Activated naive CD4-positive, alpha-beta T cell (primary cell): ENCODE measurements around the gene CHIT1.
"Not testable (repeated sequence)": the region's sequence is repeated elsewhere in the genome, so short reads cannot be mapped to it uniquely, and the experiment has no call there.

ENCODE experiments used
- DNase-seq, 4 experiments: peaks; one replicate each; lab custom pipeline; 2025; lab: John Stamatoyannopoulos, UW

CHIT1 gene

GRCh38 chr1:203265541-203265940 lies 36.1 kb upstream of the CHIT1 start:
- no peak for DNase-seq

- DNase-seq = no peak
These were observed 34.6 kb upstream of the CHIT1 start for GRCh38 chr1:203264052-203264501.

- DNase-seq = no peak
These were observed 34.0 kb upstream of the CHIT1 start for GRCh38 chr1:203263496-203263895.

- DNase-seq = not testable (repeated sequence)
These were observed 27.2 kb upstream of the CHIT1 start for GRCh38 chr1:203256636-203257035.

- not testable (repeated sequence) for DNase-seq
These were observed 25.3 kb upstream of the CHIT1 start for GRCh38 chr1:203254782-203255181.

- DNase-seq = no peak
These were observed 23.2 kb upstream of the CHIT1 start for GRCh38 chr1:203252678-203253077.

GRCh38 chr1:203251466-203251865 lies 22.0 kb upstream of the CHIT1 start:
- no peak for DNase-seq

- DNase-seq = no peak
These were observed 21.4 kb upstream of the CHIT1 start for GRCh38 chr1:203250911-203251310.

- no peak for DNase-seq
These were observed 15.3 kb upstream of the CHIT1 start for GRCh38 chr1:203244776-203245175.

GRCh38 chr1:203241708-203242107 lies 12.2 kb upstream of the CHIT1 start:
- not testable (repeated sequence) for DNase-seq

- DNase-seq = no peak
These were observed 10.2 kb upstream of the CHIT1 start for GRCh38 chr1:203239526-203240305.

- DNase-seq = no peak
These were observed 9.6 kb upstream of the CHIT1 start for GRCh38 chr1:203239081-203239480.

- DNase-seq = no peak
These were observed 9.1 kb upstream of the CHIT1 start for GRCh38 chr1:203238535-203238934.

GRCh38 chr1:203234901-203235300 lies 5.4 kb upstream of the CHIT1 start:
- not testable (repeated sequence) for DNase-seq

GRCh38 chr1:203228670-203229069 lies 803 bp downstream of the CHIT1 start:
- no peak for DNase-seq

- DNase-seq = no peak
These were observed 1.9 kb downstream of the CHIT1 start for GRCh38 chr1:203227371-203228083.

GRCh38 chr1:203225071-203225470 lies 4.4 kb downstream of the CHIT1 start:
- DNase-seq = no peak

- no peak for DNase-seq
These were observed 6.3 kb downstream of the CHIT1 start for GRCh38 chr1:203223012-203223775.

GRCh38 chr1:203219934-203220333 lies 9.5 kb downstream of the CHIT1 start:
- no peak for DNase-seq

- no peak for DNase-seq
These were observed 10.3 kb downstream of the CHIT1 start for GRCh38 chr1:203219171-203219570.

GRCh38 chr1:203217668-203218067 lies 11.8 kb downstream of the CHIT1 start:
- DNase-seq = no peak

GRCh38 chr1:203217139-203217655 lies 12.3 kb downstream of the CHIT1 start:
- DNase-seq = no peak
